ENCODE measurements around the gene PFKFB2.

The PFKFB2 gene

GRCh38 chr1:207069858-207070506 is 16.9 kb downstream of the PFKFB2 start:
- no peak overlapping the region for H3K4me3 ChIP-seq (ENCODE audit: control insufficient read depth, low read depth, low read length)
- no peak for DNase-seq (ENCODE audit: low read depth)
- TF ChIP-seq CTCF (IDR thresholded peaks at IDR 0.05; ENCODE audit: control insufficient read depth, insufficient read depth, low read depth, low read length, missing control alignments) = no peak

GRCh38 chr1:207070811-207071210 is 17.7 kb downstream of the PFKFB2 start:
- no peak for DNase-seq (ENCODE audit: low read depth)
- no peak for TF ChIP-seq CTCF (IDR thresholded peaks at IDR 0.05; ENCODE audit: control insufficient read depth, insufficient read depth, low read depth, low read length, missing control alignments)
- H3K4me3 ChIP-seq (ENCODE audit: control insufficient read depth, low read depth, low read length) = no peak overlapping the region

GRCh38 chr1:207071426-207071825 is 18.4 kb downstream of the PFKFB2 start:
- no peak for DNase-seq (ENCODE audit: low read depth)
- H3K4me3 ChIP-seq (ENCODE audit: control insufficient read depth, low read depth, low read length) = no peak overlapping the region
- TF ChIP-seq CTCF (IDR thresholded peaks at IDR 0.05; ENCODE audit: control insufficient read depth, insufficient read depth, low read depth, low read length, missing control alignments) = no peak

GRCh38 chr1:207072233-207072632 is 19.2 kb downstream of the PFKFB2 start:
- H3K4me3 ChIP-seq (ENCODE audit: control insufficient read depth, low read depth, low read length) = no peak overlapping the region
- no peak for DNase-seq (ENCODE audit: low read depth)
- no peak for TF ChIP-seq CTCF (IDR thresholded peaks at IDR 0.05; ENCODE audit: control insufficient read depth, insufficient read depth, low read depth, low read length, missing control alignments)

GRCh38 chr1:207073906-207074820 is 21.1 kb downstream of the PFKFB2 start:
- TF ChIP-seq CTCF (IDR thresholded peaks at IDR 0.05; ENCODE audit: control insufficient read depth, insufficient read depth, low read depth, low read length, missing control alignments) = no peak
- no peak for DNase-seq (ENCODE audit: low read depth)
- no peak overlapping the region for H3K4me3 ChIP-seq (ENCODE audit: control insufficient read depth, low read depth, low read length)

- TF ChIP-seq CTCF (IDR thresholded peaks at IDR 0.05; ENCODE audit: control insufficient read depth, insufficient read depth, low read depth, low read length, missing control alignments) = no peak
- DNase-seq (ENCODE audit: low read depth) = no peak
- H3K4me3 ChIP-seq (ENCODE audit: control insufficient read depth, low read depth, low read length) = no peak overlapping the region
Observed at GRCh38 chr1:207076181-207076955, 23.3 kb downstream of the PFKFB2 start.

Measured in AG09309 (cell line).